Chondrocyte (in vitro differentiated cells): ENCODE results near the gene TRAPPC13. TPM values are rescaled to one million over a fixed set of nuclear protein-coding genes. Genes with fewer than 3 reads are reported as not detected.

Experiments
- DNase-seq: peaks from one replicate; pipeline ENCODE4 v3.0.0; 2021; ENCODE audit warnings: mixed read lengths, low spot score
- H3K27ac Mint-ChIP-seq: one replicate; pipeline ENCODE4 v1.8.0; 2021; ENCODE audit warnings: mild to moderate bottlenecking, moderate library complexity, mixed read lengths; ENCODE audit not compliant: unreplicated experiment
- H3K27me3 Mint-ChIP-seq: 2 replicates; pipeline ENCODE4 v1.8.0; 2021; ENCODE audit warnings: low read depth, mixed read lengths
- H3K36me3 Mint-ChIP-seq: 2 replicates; pipeline ENCODE4 v1.8.0; 2021; ENCODE audit warnings: low read depth, mixed read lengths
- H3K4me1 Mint-ChIP-seq: 2 replicates; pipeline ENCODE4 v1.8.0; 2021; ENCODE audit warnings: low read depth, mild to moderate bottlenecking, mixed read lengths
- H3K4me3 Mint-ChIP-seq: one replicate; pipeline ENCODE4 v1.8.0; 2021; ENCODE audit warnings: mild to moderate bottlenecking, moderate library complexity, mixed read lengths; ENCODE audit not compliant: unreplicated experiment
- H3K9me3 Mint-ChIP-seq: 2 replicates; pipeline ENCODE4 v1.8.0; 2021; ENCODE audit warnings: low read depth, mixed read lengths
- CTCF ChIP-seq: fragments of 200-600 bp; sonication (generic); IDR thresholded peaks from 2 replicates; pipeline ENCODE4 v1.5.0; 2021; ENCODE audit warnings: antibody characterized with exemption, mild to moderate bottlenecking, moderate library complexity
- total RNA-seq: library from RNA; stranded (reverse); gene quantifications from 3 replicates; pipeline ENCODE4 v1.2.1, GENCODE V29; 2021

Gene TRAPPC13
- total RNA-seq, 1 donor from 2014 or later = 18.6 TPM

- no peaks in the 10 kb centered on the region for H3K27me3 Mint-ChIP-seq
- peaks cover 14% of the 10 kb centered on the region for H3K36me3 Mint-ChIP-seq
- H3K4me3 Mint-ChIP-seq = no peak overlapping the region
- DNase-seq = no peak
- H3K27ac Mint-ChIP-seq = no peak overlapping the region
- no peaks in the 10 kb centered on the region for H3K9me3 Mint-ChIP-seq
- H3K4me1 Mint-ChIP-seq = no peaks in the 10 kb centered on the region
- no peak for TF ChIP-seq CTCF
Observed at GRCh38 chr5:65699338-65699737, 74.5 kb downstream of the TRAPPC13 start.

GRCh38 chr5:65702036-65702435 lies 77.2 kb downstream of the TRAPPC13 start:
- no peak for TF ChIP-seq CTCF
- no peaks in the 10 kb centered on the region for H3K9me3 Mint-ChIP-seq
- no peaks in the 10 kb centered on the region for H3K27me3 Mint-ChIP-seq
- H3K4me1 Mint-ChIP-seq = no peaks in the 10 kb centered on the region
- peaks cover 16% of the 10 kb centered on the region for H3K36me3 Mint-ChIP-seq
- no peak overlapping the region for H3K4me3 Mint-ChIP-seq
- H3K27ac Mint-ChIP-seq = no peak overlapping the region
- DNase-seq = no peak

DNA sequence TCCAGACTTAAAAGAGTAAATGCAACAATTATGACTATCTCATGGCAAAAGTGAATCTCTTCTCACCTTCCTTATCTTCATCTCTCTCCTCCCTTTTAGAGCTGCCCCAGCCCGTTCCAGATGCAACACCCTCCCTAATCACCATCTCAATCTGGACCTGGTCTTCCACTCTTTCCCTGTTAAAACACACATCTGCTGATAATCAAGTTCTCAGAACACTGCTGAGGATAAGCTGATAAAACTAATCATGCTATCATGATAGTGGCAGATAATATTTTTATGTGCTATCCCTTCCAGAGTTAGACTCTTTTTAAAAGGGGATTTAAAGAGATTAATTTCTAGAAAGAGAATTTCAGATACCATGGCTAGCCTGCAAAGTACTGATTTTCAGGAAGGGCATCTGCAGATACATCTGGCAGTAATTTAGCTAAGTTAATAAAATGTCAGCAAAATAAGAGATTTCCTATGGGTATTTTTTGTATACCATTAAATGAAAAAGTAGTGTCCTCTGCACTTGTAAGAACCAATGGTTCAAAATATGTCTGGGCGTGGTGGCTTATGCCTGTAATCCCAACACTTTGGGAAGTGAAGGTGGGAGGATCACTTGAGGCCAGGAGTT lies 79.9 kb downstream of the TRAPPC13 start:
- DNase-seq = no peak
- no peaks in the 10 kb centered on the region for H3K9me3 Mint-ChIP-seq
- H3K4me1 Mint-ChIP-seq = no peaks in the 10 kb centered on the region
- H3K36me3 Mint-ChIP-seq = peaks cover 10% of the 10 kb centered on the region
- no peaks in the 10 kb centered on the region for H3K27me3 Mint-ChIP-seq
- no peak overlapping the region for H3K27ac Mint-ChIP-seq
- H3K4me3 Mint-ChIP-seq = no peak overlapping the region
- no peak for TF ChIP-seq CTCF

DNA sequence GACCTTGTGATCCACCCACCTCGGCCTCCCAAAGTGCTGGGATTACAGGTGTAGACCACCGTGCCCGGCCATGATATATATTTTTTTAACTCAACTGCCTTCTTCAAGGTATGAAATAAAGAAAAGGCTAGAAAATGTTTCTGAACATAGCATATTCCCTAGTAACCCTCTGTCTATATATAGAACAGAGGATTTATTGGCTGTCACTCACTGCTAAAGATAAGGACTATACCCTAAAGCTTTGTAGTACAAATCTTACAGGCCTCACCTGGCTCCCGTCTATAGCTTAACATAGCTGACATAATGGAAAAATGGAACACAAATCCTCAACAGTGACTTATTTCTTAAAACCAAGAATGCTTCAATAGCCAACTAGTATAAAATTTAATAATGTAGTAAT lies 82.8 kb downstream of the TRAPPC13 start:
- H3K9me3 Mint-ChIP-seq = no peaks in the 10 kb centered on the region
- H3K4me3 Mint-ChIP-seq = no peak overlapping the region
- H3K27me3 Mint-ChIP-seq = no peaks in the 10 kb centered on the region
- H3K27ac Mint-ChIP-seq = no peak overlapping the region
- DNase-seq = no peak
- TF ChIP-seq CTCF = no peak
- H3K4me1 Mint-ChIP-seq = no peaks in the 10 kb centered on the region
- peaks cover 14% of the 10 kb centered on the region for H3K36me3 Mint-ChIP-seq

GRCh38 chr5:65708145-65708544 lies 83.3 kb downstream of the TRAPPC13 start:
- peaks cover 12% of the 10 kb centered on the region for H3K36me3 Mint-ChIP-seq
- no peak overlapping the region for H3K4me3 Mint-ChIP-seq
- H3K27ac Mint-ChIP-seq = no peak overlapping the region
- TF ChIP-seq CTCF = no peak
- no peaks in the 10 kb centered on the region for H3K27me3 Mint-ChIP-seq
- no peaks in the 10 kb centered on the region for H3K4me1 Mint-ChIP-seq
- H3K9me3 Mint-ChIP-seq = no peaks in the 10 kb centered on the region
- no peak for DNase-seq

Other genes with a start within 250 kb of the TRAPPC13 start
- gene ADAMTS6, start 143.1 kb upstream of the TRAPPC13 start, total RNA-seq = 20.0 to 30.1 TPM (median 21.5 TPM) in 3 replicates
- gene CENPK, start 61.9 kb upstream of the TRAPPC13 start, total RNA-seq = 7.2 to 19.6 TPM (median 8.7 TPM) in 3 replicates
- gene PPWD1, start 61.7 kb upstream of the TRAPPC13 start, total RNA-seq = 19.5 to 35.2 TPM (median 21.0 TPM) in 3 replicates
- 15.5 to 19.9 TPM (median 17.5 TPM) in 3 replicates for gene TRIM23, start 694 bp upstream of the TRAPPC13 start, total RNA-seq
- gene SHLD3, start within 50 bp of the TRAPPC13 start, total RNA-seq = 2.2 to 3.2 TPM (median 2.9 TPM) in 3 replicates
- gene SGTB, start 97.1 kb downstream of the TRAPPC13 start, total RNA-seq = 19.5 to 30.9 TPM (median 27.9 TPM) in 3 replicates
- 36.4 to 44.0 TPM (median 38.6 TPM) in 3 replicates for gene NLN, start 97.2 kb downstream of the TRAPPC13 start, total RNA-seq